ENCODE measurements around the gene ADARB1. TPM values are rescaled to one million over a fixed set of nuclear protein-coding genes. Genes with fewer than 3 reads are reported as not detected.

The ADARB1 gene
- total RNA-seq, 4 donors from 2014 or later, result 18.2 to 57.6 (median 32.0) TPM

DNA sequence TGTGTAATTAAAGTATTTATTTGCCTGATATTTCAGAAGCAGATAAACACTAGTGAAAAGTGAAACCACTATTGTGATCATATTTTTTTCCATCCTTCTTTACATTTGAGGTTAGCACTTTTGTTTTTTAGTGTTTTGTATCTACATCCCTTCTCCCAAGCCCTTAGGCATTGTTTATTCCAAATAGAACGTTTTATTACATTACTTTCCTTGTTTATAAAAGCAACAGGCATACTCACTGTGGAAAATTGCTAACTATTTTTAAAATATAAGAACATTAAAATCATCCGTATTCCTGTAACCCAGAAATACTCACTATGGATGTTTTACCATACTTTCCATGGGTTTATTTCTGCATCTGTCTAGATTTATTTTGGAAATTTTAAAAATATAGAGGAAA, 109.5 kb downstream of the ADARB1 start:
- peaks cover 0 to 93% (median 12%) of the 10 kb centered on the region in 3 donors for H3K36me3 ChIP-seq

DNA sequence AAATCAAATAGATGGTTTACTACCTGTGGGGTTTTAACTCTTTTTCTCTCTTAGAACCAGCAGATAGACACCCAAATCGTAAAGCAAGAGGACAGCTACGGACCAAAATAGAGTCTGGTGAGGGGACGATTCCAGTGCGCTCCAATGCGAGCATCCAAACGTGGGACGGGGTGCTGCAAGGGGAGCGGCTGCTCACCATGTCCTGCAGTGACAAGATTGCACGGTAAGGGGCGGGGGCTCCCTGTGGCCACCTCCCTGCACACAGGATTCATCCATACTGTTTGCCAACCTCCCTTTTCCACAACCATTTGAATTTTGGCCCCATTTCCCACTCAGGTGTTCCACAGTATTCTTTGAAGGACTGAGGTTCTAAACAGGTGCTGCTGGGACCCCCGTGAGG, 110.5 kb downstream of the ADARB1 start:
- Histone ChIP-seq H3K4me3 (no peak overlapping the region), H3K27ac (no peak overlapping the region), H3K9me3 (peaks cover 0 to 43% (median 16%) of the 10 kb centered on the region in 4 donors), H3K36me3 (peaks cover 0 to 99% (median 12%) of the 10 kb centered on the region in 3 donors), H3K4me1 (no peaks in the 10 kb centered on the region), H3K27me3 (no peaks in the 10 kb centered on the region)
- TF ChIP-seq EP300 (IDR thresholded peaks at IDR 0.05), result no peak
- TF ChIP-seq POLR2A (IDR thresholded peaks at IDR 0.05), result no peak
- TF ChIP-seq, protein P1, sequence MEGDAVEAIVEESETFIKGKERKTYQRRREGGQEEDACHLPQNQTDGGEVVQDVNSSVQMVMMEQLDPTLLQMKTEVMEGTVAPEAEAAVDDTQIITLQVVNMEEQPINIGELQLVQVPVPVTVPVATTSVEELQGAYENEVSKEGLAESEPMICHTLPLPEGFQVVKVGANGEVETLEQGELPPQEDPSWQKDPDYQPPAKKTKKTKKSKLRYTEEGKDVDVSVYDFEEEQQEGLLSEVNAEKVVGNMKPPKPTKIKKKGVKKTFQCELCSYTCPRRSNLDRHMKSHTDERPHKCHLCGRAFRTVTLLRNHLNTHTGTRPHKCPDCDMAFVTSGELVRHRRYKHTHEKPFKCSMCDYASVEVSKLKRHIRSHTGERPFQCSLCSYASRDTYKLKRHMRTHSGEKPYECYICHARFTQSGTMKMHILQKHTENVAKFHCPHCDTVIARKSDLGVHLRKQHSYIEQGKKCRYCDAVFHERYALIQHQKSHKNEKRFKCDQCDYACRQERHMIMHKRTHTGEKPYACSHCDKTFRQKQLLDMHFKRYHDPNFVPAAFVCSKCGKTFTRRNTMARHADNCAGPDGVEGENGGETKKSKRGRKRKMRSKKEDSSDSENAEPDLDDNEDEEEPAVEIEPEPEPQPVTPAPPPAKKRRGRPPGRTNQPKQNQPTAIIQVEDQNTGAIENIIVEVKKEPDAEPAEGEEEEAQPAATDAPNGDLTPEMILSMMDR (IDR thresholded peaks at IDR 0.05), result no peak
- WGBS, 2 donors, result 92 to 95% methylated on average over 11 of the region's 11 CpGs
- DNase-seq (ENCODE audit: low spot score in 2 of 2), result no peak

More for the DNA sequence above, 109.5 kb downstream of the ADARB1 start:
- no peak for DNase-seq (ENCODE audit: low spot score in 2 of 2)
- no peak for TF ChIP-seq POLR2A (IDR thresholded peaks at IDR 0.05)
- TF ChIP-seq, protein P1 (IDR thresholded peaks at IDR 0.05), result no peak
- no peak for TF ChIP-seq EP300 (IDR thresholded peaks at IDR 0.05)
- Histone ChIP-seq H3K27me3 (no peaks in the 10 kb centered on the region), H3K4me3 (no peak overlapping the region), H3K9me3 (peaks cover 0 to 33% (median 12%) of the 10 kb centered on the region in 4 donors), H3K4me1 (no peaks in the 10 kb centered on the region), H3K27ac (no peak overlapping the region)
- 57 to 68% methylated on average over 2 of the region's 2 CpGs for WGBS, 2 donors

GRCh38 chr21:45186709-45187108, 112.3 kb downstream of the ADARB1 start:
- no peak for DNase-seq (ENCODE audit: low spot score in 2 of 2)
- Histone ChIP-seq H3K27ac (no peak overlapping the region), H3K4me1 (no peaks in the 10 kb centered on the region), H3K4me3 (no peak overlapping the region), H3K36me3 (peaks cover 0 to 97% (median 12%) of the 10 kb centered on the region in 3 donors), H3K9me3 (peaks cover 0 to 55% (median 16%) of the 10 kb centered on the region in 4 donors), H3K27me3 (no peaks in the 10 kb centered on the region)
- TF ChIP-seq EP300 (IDR thresholded peaks at IDR 0.05) (no peak), POLR2A (IDR thresholded peaks at IDR 0.05) (no peak)
- TF ChIP-seq, protein P1 (IDR thresholded peaks at IDR 0.05), result no peak
- 94 to 96% methylated on average over 1 of the region's 1 CpG for WGBS, 2 donors

- TF ChIP-seq POLR2A (IDR thresholded peaks at IDR 0.05) (no peak), EP300 (IDR thresholded peaks at IDR 0.05) (no peak)
- TF ChIP-seq, protein P1 (IDR thresholded peaks at IDR 0.05), result no peak
- peaks cover 0 to 96% (median 12%) of the 10 kb centered on the region in 3 donors for H3K36me3 ChIP-seq
Measured at GRCh38 chr21:45187646-45188045, 113.3 kb downstream of the ADARB1 start.

DNA sequence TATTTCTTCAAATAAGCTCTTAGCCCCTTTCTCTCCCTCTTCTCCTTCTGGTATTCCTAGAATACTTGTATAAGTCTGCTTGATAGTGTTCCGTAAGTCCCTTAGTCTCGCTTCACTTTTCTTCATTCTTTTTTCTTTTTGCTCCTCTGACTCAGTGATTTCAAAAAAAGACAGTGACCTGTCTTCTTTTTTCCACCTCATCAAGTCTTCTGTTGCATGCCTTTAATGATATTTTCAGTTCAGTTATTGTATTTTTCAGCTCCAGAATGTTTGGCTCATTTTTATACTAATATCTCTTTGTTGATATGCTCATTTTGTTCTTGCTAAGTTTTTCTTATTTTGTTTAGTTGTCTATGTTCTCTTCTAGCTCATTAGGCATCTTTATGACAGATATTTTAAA, 115.6 kb downstream of the ADARB1 start:
- H3K4me3 ChIP-seq, result no peak overlapping the region
- 94 to 98% methylated on average over 2 of the region's 2 CpGs for WGBS, 2 donors
- H3K27me3 ChIP-seq, result no peaks in the 10 kb centered on the region
- peaks cover 0 to 55% (median 16%) of the 10 kb centered on the region in 4 donors for H3K9me3 ChIP-seq
- H3K4me1 ChIP-seq, result no peaks in the 10 kb centered on the region
- H3K36me3 ChIP-seq, result peaks cover 0 to 93% (median 12%) of the 10 kb centered on the region in 3 donors
- no peak for DNase-seq (ENCODE audit: low spot score in 2 of 2)
- TF ChIP-seq, protein P1 (IDR thresholded peaks at IDR 0.05), result no peak
- no peak for TF ChIP-seq EP300 (IDR thresholded peaks at IDR 0.05)
- TF ChIP-seq POLR2A (IDR thresholded peaks at IDR 0.05), result no peak
- H3K27ac ChIP-seq, result no peak overlapping the region

More at GRCh38 chr21:45187646-45188045, 113.3 kb downstream of the ADARB1 start:
- peaks cover 0 to 55% (median 16%) of the 10 kb centered on the region in 4 donors for H3K9me3 ChIP-seq
- DNase-seq (ENCODE audit: low spot score in 2 of 2), result no peak
- no peaks in the 10 kb centered on the region for H3K27me3 ChIP-seq
- no peaks in the 10 kb centered on the region for H3K4me1 ChIP-seq
- WGBS, 2 donors, result 96 to 100% methylated on average over 1 of the region's 1 CpG
- H3K4me3 ChIP-seq, result no peak overlapping the region
- no peak overlapping the region for H3K27ac ChIP-seq

All from tibial nerve (tissue), 4 donors.